GM12864 (cell line): ENCODE measurements around the gene CNMD.
"Not testable (repeated sequence)": the region's sequence is repeated elsewhere in the genome, so short reads cannot be mapped to it uniquely, and the experiment has no call there.

Experiments used
- DNase-seq: peaks from one replicate; pipeline ENCODE4 v3.0.0-alpha.2; 2011; ENCODE audit warnings: low read depth
- H3K4me3 ChIP-seq: 2 replicates; pipeline ENCODE4 v1.5.1; 2011; ENCODE audit warnings: mild to moderate bottlenecking, low read depth, low read length, control low read depth
- TF ChIP-seq, protein P1 (sequence below): IDR thresholded peaks from 2 replicates; pipeline ENCODE4 v1.5.1; 2011; ENCODE audit warnings: low read depth, mild to moderate bottlenecking, moderate library complexity, low read length, control low read depth, inconsistent platforms; ENCODE audit errors: missing control alignments

Gene CNMD

DNA sequence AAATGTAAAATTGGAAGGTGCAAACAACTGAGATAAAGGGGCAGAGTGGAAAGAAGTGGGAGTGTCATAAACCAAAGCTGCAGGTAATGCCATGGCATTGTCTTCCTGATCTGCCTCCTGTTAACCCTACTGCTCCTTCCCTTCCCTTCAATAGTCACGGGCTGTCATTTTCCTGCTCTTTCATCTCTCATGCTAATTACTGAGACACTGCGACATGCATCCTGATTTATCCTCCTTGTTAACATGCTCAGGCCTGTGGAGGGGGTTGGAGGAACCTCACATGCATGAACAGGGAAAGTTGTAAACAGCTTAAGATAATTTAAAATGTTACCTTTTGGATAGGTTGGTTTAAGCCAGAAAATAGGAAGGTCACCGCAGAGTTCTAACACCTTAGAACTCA, 27.2 kb downstream of the CNMD start:
- H3K4me3 ChIP-seq, result no peak overlapping the region
- DNase-seq, result no peak
- TF ChIP-seq, protein P1, sequence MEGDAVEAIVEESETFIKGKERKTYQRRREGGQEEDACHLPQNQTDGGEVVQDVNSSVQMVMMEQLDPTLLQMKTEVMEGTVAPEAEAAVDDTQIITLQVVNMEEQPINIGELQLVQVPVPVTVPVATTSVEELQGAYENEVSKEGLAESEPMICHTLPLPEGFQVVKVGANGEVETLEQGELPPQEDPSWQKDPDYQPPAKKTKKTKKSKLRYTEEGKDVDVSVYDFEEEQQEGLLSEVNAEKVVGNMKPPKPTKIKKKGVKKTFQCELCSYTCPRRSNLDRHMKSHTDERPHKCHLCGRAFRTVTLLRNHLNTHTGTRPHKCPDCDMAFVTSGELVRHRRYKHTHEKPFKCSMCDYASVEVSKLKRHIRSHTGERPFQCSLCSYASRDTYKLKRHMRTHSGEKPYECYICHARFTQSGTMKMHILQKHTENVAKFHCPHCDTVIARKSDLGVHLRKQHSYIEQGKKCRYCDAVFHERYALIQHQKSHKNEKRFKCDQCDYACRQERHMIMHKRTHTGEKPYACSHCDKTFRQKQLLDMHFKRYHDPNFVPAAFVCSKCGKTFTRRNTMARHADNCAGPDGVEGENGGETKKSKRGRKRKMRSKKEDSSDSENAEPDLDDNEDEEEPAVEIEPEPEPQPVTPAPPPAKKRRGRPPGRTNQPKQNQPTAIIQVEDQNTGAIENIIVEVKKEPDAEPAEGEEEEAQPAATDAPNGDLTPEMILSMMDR, result no peak

DNA sequence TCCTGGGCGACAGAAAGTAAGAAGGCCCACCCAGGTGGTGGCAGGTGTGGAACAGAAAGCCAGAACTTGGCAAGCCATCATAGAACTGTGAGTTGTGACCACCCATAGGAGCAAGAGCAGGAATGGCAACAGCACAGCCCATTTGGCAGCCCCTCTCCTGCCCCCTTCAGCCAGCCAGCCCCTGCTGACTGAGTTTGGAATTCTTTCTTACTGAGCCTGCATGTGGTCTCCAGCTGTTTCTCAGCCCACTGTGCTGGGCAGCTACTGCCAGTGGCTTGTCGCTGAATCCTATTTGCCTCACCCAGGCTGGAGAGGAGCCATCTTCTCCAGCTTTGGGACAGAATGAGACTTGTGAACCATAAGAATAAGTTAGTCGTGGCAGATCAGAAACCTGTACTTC, 28.3 kb downstream of the CNMD start:
- H3K4me3 ChIP-seq, result no peak overlapping the region
- DNase-seq, result no peak
- TF ChIP-seq, protein P1, result no peak

DNA sequence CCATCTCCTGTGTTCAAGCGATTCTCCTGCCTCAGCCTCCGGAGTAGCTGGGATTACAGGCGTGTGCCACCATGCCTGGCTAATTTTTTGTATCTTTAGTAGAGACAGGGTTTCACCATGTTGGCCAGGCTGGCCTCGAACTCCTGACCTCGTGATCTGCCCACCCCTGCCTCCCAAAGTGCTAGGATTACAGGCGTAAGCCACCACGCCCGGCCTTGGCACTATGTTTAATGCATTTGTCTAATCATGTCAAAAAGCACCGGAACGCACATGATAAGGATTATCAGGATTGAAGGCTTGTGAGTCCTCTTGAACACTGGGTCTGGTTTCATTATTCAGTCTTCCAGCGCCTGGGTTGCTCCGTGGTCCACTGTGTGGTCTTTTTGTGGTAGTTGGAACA, 31.4 kb downstream of the CNMD start:
- not testable (repeated sequence) for DNase-seq

DNA sequence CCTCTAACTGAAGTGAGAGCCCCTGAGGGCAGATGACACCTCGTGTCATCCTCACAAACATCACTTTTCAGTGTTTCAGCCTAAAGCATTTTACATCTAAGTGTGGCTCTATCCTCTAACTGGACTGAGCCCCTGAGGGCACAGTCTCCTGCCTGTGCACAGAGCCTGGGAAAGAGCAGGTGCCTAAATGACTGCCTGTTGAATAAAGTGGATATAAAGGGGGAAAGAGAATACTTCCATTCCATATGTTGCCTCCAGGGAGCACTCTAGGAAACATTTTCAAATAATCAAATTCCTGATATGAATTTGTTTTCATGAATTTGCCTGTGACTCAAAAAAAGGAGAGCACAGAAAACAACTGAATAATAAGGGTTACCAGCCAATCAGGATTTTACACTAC, 32.2 kb downstream of the CNMD start:
- no peak for DNase-seq
- TF ChIP-seq, protein P1, result no peak
- H3K4me3 ChIP-seq, result no peak overlapping the region

More for the DNA sequence above, 31.4 kb downstream of the CNMD start:
- not testable (repeated sequence) for H3K4me3 ChIP-seq

DNA sequence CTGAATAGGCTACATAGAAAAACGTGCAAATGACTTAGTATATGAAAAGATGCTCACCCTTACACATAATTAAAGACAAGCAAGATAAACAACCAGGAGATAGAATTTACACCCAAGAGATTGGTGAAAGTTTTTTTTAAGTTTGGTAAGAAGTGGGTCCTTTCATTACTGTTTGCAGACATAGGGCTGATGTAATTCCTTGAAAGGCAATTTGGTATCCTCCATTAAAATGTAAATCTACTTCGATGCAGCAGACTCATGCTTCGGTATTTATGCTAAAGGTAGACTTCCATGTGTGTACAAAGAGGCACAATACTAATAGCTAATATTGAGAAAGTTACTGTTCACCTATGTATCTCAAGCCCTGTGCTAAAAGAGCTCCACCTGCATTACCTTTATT, 33.5 kb downstream of the CNMD start:
- no peak for DNase-seq
- no peak overlapping the region for H3K4me3 ChIP-seq
- TF ChIP-seq, protein P1, result no peak

DNA sequence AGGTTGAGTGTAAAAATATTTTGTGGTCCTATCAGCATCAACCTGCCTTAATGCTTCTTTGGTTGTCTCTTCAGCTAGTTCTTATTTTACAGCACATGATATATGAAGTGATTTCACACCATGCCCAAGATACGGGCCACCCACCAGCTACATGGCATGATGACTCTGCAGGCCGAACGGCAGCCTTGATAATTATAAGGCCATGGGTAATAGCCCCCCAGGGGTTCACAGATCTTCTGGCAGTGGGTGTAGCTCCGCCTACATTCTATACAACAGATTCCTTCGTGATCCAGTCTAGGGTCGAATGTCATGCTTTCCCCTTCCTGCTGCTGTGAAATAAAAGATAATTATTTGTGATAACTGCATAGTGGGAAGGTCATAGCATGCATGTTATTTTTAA, 36.1 kb downstream of the CNMD start:
- TF ChIP-seq, protein P1, result no peak
- no peak for DNase-seq
- H3K4me3 ChIP-seq, result no peak overlapping the region

DNA sequence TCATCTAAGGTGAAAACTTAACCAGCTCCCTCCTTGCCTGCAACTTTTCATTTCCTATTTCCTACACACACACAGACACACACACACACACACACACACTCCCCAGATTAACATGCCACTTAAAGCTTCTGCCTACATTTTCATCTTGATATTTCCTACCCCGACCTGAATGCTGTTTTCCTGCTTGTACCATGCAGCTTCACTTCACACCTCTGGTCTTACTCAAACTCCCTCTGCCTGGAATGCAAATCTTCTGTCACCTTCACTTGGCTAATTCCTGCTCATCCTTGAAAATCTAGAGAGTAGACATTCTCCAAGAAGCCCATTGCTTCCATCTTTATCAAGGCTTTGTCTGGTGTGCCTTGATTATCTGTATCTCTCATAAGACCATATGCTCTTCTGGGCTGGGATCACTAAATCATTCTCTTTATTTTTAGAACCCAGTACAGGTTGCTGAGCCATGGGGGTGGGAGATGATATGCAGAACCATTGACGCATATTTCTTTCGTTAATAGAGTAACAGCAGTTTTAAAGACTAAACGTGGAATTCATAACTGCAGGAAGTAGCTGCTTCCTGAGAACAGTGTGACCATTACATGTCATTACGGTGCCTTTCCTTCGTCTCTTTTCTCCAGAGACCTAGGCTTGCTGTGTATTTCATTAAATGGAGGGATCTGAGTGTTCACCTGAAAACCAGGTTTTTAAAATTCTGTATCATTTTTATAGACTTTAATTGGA, 37.7 kb downstream of the CNMD start:
- DNase-seq, result no peak
- no peak overlapping the region for H3K4me3 ChIP-seq
- TF ChIP-seq, protein P1, result no peak
